ENCODE measurements around the gene EXTL2. TPM values are rescaled to one million over a fixed set of nuclear protein-coding genes. Genes with fewer than 3 reads are reported as not detected.
"Not testable (repeated sequence)": the region's sequence is repeated elsewhere in the genome, so short reads cannot be mapped to it uniquely, and the experiment has no call there.

EXTL2 gene
- total and polyA plus RNA-seq, 2 experiments from 2014 or later: 45.3 to 45.4 TPM

DNA sequence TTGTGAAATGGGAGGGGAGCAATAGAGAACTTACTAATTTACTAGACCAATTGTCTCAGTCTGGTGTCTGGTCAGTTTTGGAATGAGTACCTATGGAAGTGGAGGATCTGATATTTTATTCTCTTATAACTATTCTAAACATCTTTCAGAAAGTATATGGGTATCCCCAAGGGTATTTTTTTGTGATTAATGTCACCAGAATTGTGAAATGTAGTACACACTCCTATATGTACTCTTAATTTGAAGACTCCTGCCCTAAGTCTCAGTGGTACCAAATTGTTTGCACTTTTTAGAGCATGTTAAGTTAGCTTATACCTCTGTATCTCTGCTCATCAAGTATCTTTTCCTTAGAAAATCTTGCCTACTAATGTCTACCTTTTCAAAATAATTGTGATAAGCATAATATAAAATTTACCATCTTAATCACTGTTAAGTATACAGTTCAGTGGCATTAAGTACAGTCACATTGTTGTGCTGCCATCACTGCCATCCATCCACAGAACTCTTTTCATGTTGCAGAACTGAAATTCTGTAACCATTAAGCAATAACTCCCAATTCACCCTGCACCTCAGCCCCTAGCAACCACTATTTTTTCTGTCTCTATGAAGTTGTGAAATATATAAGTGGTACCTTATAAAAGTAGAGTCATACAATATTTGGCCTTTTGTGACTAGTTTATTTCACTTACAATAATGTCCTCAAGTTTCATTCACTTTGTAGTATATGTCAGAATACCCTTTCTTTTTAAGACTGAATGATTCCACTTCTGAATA lies 41.7 kb upstream of the EXTL2 start (continued):
- TF ChIP-seq JUNB (IDR thresholded peaks at IDR 0.05; ENCODE audit: unreplicated experiment): no peak
- TF ChIP-seq, protein P1, sequence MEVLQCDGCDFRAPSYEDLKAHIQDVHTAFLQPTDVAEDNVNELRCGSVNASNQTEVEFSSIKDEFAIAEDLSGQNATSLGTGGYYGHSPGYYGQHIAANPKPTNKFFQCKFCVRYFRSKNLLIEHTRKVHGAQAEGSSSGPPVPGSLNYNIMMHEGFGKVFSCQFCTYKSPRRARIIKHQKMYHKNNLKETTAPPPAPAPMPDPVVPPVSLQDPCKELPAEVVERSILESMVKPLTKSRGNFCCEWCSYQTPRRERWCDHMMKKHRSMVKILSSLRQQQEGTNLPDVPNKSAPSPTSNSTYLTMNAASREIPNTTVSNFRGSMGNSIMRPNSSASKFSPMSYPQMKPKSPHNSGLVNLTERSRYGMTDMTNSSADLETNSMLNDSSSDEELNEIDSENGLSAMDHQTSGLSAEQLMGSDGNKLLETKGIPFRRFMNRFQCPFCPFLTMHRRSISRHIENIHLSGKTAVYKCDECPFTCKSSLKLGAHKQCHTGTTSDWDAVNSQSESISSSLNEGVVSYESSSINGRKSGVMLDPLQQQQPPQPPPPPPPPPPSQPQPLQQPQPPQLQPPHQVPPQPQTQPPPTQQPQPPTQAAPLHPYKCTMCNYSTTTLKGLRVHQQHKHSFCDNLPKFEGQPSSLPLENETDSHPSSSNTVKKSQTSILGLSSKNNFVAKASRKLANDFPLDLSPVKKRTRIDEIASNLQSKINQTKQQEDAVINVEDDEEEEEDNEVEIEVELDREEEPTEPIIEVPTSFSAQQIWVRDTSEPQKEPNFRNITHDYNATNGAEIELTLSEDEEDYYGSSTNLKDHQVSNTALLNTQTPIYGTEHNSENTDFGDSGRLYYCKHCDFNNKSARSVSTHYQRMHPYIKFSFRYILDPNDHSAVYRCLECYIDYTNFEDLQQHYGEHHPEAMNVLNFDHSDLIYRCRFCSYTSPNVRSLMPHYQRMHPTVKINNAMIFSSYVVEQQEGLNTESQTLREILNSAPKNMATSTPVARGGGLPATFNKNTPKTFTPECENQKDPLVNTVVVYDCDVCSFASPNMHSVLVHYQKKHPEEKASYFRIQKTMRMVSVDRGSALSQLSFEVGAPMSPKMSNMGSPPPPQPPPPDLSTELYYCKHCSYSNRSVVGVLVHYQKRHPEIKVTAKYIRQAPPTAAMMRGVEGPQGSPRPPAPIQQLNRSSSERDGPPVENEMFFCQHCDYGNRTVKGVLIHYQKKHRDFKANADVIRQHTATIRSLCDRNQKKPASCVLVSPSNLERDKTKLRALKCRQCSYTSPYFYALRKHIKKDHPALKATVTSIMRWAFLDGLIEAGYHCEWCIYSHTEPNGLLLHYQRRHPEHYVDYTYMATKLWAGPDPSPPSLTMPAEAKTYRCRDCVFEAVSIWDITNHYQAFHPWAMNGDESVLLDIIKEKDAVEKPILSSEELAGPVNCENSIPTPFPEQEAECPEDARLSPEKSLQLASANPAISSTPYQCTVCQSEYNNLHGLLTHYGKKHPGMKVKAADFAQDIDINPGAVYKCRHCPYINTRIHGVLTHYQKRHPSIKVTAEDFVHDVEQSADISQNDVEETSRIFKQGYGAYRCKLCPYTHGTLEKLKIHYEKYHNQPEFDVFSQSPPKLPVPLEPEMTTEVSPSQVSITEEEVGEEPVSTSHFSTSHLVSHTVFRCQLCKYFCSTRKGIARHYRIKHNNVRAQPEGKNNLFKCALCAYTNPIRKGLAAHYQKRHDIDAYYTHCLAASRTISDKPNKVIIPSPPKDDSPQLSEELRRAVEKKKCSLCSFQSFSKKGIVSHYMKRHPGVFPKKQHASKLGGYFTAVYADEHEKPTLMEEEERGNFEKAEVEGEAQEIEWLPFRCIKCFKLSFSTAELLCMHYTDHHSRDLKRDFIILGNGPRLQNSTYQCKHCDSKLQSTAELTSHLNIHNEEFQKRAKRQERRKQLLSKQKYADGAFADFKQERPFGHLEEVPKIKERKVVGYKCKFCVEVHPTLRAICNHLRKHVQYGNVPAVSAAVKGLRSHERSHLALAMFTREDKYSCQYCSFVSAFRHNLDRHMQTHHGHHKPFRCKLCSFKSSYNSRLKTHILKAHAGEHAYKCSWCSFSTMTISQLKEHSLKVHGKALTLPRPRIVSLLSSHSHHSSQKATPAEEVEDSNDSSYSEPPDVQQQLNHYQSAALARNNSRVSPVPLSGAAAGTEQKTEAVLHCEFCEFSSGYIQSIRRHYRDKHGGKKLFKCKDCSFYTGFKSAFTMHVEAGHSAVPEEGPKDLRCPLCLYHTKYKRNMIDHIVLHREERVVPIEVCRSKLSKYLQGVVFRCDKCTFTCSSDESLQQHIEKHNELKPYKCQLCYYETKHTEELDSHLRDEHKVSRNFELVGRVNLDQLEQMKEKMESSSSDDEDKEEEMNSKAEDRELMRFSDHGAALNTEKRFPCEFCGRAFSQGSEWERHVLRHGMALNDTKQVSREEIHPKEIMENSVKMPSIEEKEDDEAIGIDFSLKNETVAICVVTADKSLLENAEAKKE (CRISPR knock-in tag; IDR thresholded peaks at IDR 0.05): no peak
- no peak for TF ChIP-seq EZH2 (IDR thresholded peaks at IDR 0.05; ENCODE audit: low read depth, unreplicated experiment)

DNA sequence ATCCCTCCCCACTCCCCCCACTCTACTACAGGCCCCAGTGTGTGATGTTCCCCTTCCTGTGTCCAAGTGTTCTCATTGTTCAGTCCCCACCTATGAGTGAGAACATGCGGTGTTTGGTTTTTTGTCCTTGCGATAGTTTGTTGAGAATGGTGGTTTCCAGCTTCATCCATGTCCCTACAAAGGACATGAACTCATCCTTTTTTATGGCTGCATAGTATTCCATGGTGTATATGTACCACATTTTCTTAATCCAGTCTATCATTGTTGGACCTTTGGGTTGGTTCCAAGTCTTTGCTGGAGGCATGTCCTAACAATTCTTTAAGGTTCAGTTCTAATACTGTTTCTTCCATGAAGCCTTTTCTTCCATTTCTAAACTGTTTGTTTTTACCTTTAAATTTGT lies 38.9 kb upstream of the EXTL2 start:
- H3K9me3 Mint-ChIP-seq; DNase-seq (ENCODE audit: low spot score); H3K4me1 Mint-ChIP-seq; H3K4me3 Mint-ChIP-seq; H3K27me3 Mint-ChIP-seq (ENCODE audit: insufficient read depth, low read depth, poor library complexity); H3K27ac ChIP-seq (ENCODE audit: low read depth); H3K4me1 ChIP-seq (ENCODE audit: insufficient read depth); H3K9me2 ChIP-seq (ENCODE audit: insufficient read depth); H3F3A ChIP-seq (replicated peaks; ENCODE audit: low read depth); H3K27ac Mint-ChIP-seq; H3K4me3 ChIP-seq; H3K4me2 ChIP-seq; H3K27me3 ChIP-seq (ENCODE audit: insufficient read depth); H3K79me2 ChIP-seq (replicated peaks; ENCODE audit: insufficient read depth); H4K20me1 ChIP-seq (replicated peaks; ENCODE audit: insufficient read depth); H2AFZ ChIP-seq; ATAC-seq; H3K36me3 ChIP-seq (ENCODE audit: insufficient read depth): not testable (repeated sequence)
- peaks cover 41% of the 10 kb centered on the region for H3K36me3 Mint-ChIP-seq (ENCODE audit: low read depth)

DNA sequence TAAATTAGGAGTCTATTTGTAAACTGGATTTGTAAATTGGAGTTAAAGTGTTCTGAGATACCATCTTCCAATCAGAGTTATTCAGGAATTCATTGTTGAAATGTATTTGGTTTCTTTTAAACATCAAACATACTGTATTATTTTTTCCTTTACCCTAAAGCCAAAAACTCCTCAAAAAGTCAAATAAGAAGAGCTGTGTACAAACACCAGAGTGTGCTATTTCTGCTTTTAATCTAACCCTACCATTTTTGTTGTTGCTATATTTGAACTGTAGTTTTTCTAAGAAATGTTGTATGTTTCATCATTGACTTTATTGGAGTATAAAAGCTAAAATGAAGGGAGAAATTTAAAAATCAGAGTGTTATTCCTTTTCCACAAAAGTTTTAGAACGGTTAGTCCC lies 37.1 kb upstream of the EXTL2 start:
- Mint-ChIP-seq H3K27ac (no peak overlapping the region), H3K4me1 (no peaks in the 10 kb centered on the region)
- H3K36me3 ChIP-seq (ENCODE audit: insufficient read depth): no peaks in the 10 kb centered on the region
- TF ChIP-seq POLR2AphosphoS5 (IDR thresholded peaks at IDR 0.05; ENCODE audit: low read depth): no peak
- no peak for TF ChIP-seq JUNB (IDR thresholded peaks at IDR 0.05; ENCODE audit: unreplicated experiment)
- TF ChIP-seq, protein P2, sequence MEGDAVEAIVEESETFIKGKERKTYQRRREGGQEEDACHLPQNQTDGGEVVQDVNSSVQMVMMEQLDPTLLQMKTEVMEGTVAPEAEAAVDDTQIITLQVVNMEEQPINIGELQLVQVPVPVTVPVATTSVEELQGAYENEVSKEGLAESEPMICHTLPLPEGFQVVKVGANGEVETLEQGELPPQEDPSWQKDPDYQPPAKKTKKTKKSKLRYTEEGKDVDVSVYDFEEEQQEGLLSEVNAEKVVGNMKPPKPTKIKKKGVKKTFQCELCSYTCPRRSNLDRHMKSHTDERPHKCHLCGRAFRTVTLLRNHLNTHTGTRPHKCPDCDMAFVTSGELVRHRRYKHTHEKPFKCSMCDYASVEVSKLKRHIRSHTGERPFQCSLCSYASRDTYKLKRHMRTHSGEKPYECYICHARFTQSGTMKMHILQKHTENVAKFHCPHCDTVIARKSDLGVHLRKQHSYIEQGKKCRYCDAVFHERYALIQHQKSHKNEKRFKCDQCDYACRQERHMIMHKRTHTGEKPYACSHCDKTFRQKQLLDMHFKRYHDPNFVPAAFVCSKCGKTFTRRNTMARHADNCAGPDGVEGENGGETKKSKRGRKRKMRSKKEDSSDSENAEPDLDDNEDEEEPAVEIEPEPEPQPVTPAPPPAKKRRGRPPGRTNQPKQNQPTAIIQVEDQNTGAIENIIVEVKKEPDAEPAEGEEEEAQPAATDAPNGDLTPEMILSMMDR (conservative IDR thresholded peaks at IDR 0.05; ENCODE audit: low read depth in 2 of 2): no peak
- no peak for TF ChIP-seq EZH2phosphoT487 (IDR thresholded peaks at IDR 0.05; ENCODE audit: unreplicated experiment)
- TF ChIP-seq, protein P3, sequence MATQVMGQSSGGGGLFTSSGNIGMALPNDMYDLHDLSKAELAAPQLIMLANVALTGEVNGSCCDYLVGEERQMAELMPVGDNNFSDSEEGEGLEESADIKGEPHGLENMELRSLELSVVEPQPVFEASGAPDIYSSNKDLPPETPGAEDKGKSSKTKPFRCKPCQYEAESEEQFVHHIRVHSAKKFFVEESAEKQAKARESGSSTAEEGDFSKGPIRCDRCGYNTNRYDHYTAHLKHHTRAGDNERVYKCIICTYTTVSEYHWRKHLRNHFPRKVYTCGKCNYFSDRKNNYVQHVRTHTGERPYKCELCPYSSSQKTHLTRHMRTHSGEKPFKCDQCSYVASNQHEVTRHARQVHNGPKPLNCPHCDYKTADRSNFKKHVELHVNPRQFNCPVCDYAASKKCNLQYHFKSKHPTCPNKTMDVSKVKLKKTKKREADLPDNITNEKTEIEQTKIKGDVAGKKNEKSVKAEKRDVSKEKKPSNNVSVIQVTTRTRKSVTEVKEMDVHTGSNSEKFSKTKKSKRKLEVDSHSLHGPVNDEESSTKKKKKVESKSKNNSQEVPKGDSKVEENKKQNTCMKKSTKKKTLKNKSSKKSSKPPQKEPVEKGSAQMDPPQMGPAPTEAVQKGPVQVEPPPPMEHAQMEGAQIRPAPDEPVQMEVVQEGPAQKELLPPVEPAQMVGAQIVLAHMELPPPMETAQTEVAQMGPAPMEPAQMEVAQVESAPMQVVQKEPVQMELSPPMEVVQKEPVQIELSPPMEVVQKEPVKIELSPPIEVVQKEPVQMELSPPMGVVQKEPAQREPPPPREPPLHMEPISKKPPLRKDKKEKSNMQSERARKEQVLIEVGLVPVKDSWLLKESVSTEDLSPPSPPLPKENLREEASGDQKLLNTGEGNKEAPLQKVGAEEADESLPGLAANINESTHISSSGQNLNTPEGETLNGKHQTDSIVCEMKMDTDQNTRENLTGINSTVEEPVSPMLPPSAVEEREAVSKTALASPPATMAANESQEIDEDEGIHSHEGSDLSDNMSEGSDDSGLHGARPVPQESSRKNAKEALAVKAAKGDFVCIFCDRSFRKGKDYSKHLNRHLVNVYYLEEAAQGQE (IDR thresholded peaks at IDR 0.05; ENCODE audit: unreplicated experiment): no peak

More for the DNA sequence above, 37.1 kb upstream of the EXTL2 start:
- Histone ChIP-seq H3K27ac (ENCODE audit: low read depth) (no peak overlapping the region), H3F3A (replicated peaks; ENCODE audit: low read depth) (no peaks in the 10 kb centered on the region), H3K4me2 (no peak overlapping the region), H4K20me1 (replicated peaks; ENCODE audit: insufficient read depth) (no peaks in the 10 kb centered on the region), H3K79me2 (replicated peaks; ENCODE audit: insufficient read depth) (no peaks in the 10 kb centered on the region), H3K27me3 (ENCODE audit: insufficient read depth) (no peaks in the 10 kb centered on the region), H3K4me1 (ENCODE audit: insufficient read depth) (no peaks in the 10 kb centered on the region), H3K4me3 (no peak overlapping the region), H3K9me2 (ENCODE audit: insufficient read depth) (no peaks in the 10 kb centered on the region), H2AFZ (no peak overlapping the region)
- Mint-ChIP-seq H3K4me3 (no peak overlapping the region), H3K36me3 (ENCODE audit: low read depth) (peaks cover 25% of the 10 kb centered on the region; the same call in 2 of the 3 replicates), H3K27me3 (ENCODE audit: insufficient read depth, low read depth, poor library complexity) (no peaks in the 10 kb centered on the region), H3K9me3 (no peaks in the 10 kb centered on the region; the same call in 2 of the 3 replicates)
- DNase-seq (ENCODE audit: low spot score) (no peak), ATAC-seq (no peak)
